Measurements from ENCODE around the gene GGCT.
"Not testable (repeated sequence)": the region's sequence is repeated elsewhere in the genome, so short reads cannot be mapped to it uniquely, and the experiment has no call there.

The GGCT gene, protein sequence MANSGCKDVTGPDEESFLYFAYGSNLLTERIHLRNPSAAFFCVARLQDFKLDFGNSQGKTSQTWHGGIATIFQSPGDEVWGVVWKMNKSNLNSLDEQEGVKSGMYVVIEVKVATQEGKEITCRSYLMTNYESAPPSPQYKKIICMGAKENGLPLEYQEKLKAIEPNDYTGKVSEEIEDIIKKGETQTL

GRCh38 chr7:30504301-30505173 lies at the start of gene GGCT:
GGCT (minus strand) TSS chr7:30504829; CDS start chr7:30504709, 120 bp downstream.
- peak; percentile 93 for DNase-seq (ENCODE audit: low read depth)

DNA sequence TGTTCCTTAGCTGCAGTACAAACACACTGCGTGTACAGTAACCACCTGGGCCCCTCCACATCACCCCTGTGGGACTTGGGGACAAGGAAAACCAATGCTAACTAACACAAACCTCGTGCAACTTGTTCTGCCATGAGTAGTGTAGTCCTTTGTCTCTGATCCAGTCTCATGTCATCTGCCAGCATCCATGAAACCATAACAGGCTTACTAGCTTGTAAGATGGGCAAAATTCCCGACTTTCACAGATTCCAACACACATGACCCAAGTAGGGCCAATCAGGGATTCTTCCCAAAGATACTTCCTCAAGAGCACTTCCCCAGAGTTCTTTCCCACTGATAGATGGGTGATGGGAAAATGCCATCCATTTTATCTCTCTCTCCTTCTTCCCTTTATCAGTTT lies 48.9 kb upstream of the GGCT start:
- no peak for DNase-seq (ENCODE audit: low read depth)

DNA sequence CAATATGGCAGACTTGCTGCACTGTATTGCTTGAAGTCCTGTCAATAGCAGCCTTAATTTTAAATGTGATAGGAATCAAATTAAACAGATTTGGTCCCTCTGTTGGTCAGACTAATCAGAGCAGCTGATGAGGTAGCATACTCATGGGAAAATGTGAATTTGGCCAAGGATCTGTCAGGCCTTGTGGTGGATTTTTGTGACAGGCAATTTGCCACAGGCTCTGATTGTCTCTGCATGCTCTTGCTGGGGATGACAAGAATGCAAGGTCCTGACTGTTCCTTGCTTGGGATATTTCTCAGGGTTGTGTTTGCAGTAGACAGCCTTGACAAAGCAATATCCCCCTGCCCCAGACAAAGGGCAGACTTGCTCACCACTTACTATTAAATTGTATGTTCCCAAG lies 48.5 kb upstream of the GGCT start:
- DNase-seq (ENCODE audit: low read depth), result no peak

- DNase-seq (ENCODE audit: low read depth), result no peak
Measured at GRCh38 chr7:30552330-30552729, 47.7 kb upstream of the GGCT start.

GRCh38 chr7:30549931-30550493 lies 45.4 kb upstream of the GGCT start:
- DNase-seq (ENCODE audit: low read depth), result no peak

DNA sequence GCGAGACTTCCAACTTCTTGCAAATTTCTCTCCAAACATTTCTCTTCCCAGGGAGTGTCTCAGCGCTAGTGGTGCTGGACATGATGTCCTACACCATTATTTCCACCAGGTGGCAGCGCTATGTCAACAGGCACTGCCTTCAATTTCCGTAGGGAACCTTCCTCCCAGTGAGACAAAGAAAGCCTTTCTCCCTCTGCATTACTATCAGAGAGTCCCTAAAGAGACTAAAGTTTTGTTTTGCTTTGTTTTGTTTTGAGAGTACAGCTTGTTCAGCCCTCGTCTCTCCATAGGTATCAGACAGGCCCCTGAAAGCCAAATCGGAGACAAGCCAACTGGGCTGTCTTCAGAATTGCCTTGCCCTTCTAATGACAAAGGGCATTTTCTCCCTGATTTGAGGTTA lies 44.2 kb upstream of the GGCT start:
- DNase-seq (ENCODE audit: low read depth), result no peak

DNA sequence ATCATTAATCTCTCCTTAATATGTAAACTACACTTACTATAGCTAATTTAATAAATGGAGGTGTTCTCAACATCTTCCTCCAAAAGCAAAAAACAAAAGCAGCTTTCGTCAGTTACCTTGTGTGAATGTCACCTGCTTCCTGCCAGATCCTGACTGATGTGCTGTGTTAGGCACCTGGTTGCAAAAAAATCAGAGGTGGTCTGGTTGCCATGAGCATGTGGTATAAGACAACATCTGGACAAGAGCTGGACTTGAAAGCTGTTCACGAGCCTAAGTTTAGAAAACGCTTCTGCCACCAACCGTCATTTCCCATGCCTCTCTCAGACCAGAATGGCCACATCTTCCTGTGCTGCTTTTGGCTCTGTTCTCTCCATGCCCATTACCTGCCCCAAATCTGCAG lies 42.0 kb upstream of the GGCT start:
- DNase-seq (ENCODE audit: low read depth), result no peak

- DNase-seq (ENCODE audit: low read depth), result no peak
Measured at GRCh38 chr7:30545791-30546555, 41.3 kb upstream of the GGCT start.

DNA sequence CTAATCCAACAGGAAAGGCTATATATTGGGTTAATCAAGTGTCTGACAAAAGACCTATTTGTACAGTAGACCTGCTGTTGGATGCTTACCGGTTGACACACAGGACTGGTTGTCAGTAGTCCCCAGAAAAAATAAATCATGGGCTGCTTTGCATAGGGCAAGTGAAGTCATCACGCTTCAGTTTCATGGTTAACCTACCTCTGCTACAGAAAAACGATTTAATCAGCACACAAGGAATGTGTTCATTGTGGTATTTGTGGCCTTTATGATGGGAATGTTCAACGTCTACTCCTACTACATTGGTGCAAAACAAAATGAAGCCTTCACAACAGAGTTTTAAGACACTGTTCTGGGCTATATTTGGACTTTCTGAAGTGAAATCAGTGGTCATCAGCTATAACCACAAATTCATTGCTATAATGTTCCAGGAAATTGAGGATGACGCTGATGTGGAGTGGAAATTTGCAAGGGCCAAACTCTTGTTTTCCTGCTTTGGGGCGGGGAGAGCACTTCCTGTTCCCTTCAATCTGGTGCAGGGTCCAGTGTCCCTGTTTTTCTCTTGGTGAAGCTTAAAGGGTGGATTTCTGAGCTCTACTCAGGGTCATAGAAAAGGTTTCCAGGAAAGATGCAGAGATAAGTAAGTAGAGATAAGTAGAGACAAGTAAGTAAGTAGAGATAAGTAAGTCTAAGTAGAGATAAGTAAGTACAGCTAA lies 39.3 kb upstream of the GGCT start:
- no peak for DNase-seq (ENCODE audit: low read depth)

DNA sequence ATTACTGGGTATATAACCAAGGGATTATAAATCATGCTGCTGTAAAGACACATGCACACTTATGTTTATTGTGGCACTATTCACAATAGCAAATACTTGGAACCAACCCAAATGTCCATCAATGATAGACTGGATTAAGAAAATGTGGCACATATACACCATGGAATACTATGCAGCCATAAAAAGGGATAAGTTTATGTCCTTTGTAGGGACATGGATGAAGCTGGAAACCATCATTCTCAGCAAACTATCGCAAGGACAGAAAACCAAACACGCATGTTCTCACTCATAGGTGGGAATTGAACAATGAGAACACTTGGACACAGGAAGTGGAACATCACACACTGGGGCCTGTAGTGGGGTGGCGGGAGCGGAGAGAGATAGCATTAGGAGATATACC lies 38.5 kb upstream of the GGCT start:
- not testable (repeated sequence) for DNase-seq (ENCODE audit: low read depth)

DNA sequence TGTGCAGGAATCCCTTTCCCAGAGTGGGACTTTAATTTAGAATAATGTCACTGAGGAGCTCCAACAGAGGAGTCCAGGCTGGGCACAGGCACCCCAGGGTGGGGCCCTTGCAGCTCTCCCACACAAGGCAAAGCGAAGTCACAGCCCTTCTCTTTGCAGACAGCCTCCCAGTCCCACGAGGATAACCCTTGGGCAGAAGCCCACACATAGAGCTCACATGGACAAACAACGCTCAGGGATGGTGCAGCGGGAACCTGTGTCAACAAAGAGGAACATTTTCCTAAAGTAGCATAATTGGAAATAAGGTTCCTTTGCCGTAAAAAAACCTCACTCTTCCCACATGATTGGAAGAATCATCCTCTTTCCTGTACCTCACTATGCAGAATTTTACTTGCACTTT lies 29.3 kb upstream of the GGCT start:
- no peak for DNase-seq (ENCODE audit: low read depth)

- no peak for DNase-seq (ENCODE audit: low read depth)
Measured at GRCh38 chr7:30531286-30531685, 26.7 kb upstream of the GGCT start.

GRCh38 chr7:30530373-30530772 lies 25.7 kb upstream of the GGCT start:
- no peak for DNase-seq (ENCODE audit: low read depth)

DNA sequence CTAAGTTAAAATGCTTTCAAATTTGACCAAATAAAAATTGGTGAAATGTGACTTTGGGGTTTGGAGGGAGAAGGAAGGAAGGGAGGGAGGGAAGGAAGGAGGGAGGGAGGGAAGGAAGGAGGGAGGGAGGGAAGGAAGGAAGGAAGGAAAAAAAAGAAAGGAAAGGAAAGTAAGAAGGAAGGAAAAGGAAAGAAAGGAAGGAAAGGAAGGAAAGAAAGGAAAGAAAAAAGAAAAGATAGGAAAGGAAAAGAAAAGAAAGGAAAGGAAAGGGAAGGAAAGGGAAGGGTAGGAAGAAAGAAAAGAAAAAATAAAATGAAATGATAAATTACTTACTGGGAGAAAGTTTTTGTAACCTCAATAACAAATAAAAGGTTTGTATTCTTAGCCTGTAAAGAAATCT lies 24.1 kb upstream of the GGCT start:
- DNase-seq (ENCODE audit: low read depth), result no peak

- DNase-seq (ENCODE audit: low read depth), result not testable (repeated sequence)
Measured at GRCh38 chr7:30527297-30527696, 22.7 kb upstream of the GGCT start.

GRCh38 chr7:30526163-30526562 lies 21.5 kb upstream of the GGCT start:
- no peak for DNase-seq (ENCODE audit: low read depth)

GRCh38 chr7:30525429-30525828 lies 20.8 kb upstream of the GGCT start:
- no peak for DNase-seq (ENCODE audit: low read depth)

DNA sequence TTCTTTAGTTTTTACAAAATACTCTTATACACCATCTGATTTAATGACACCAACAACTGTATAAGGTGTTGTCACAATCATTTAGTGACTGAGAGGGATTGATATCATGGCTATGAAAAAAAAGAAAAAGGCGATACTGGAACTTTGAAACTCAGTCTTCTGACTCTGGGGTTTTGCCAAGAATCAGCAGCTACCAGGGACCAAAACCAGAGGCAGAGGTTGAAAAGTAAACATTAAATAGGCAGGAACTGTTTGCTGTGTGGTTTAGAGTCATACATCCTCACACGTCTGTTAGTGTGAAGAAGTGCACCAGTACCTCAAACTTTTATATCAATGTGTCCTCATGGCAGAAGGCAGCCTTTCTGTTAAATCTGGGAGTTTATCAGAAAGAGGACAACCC lies 19.9 kb upstream of the GGCT start:
- no peak for DNase-seq (ENCODE audit: low read depth)

- DNase-seq (ENCODE audit: low read depth), result no peak
Measured at GRCh38 chr7:30523466-30523865, 18.8 kb upstream of the GGCT start.

- no peak for DNase-seq (ENCODE audit: low read depth)
Measured at GRCh38 chr7:30522159-30522558, 17.5 kb upstream of the GGCT start.

GRCh38 chr7:30521532-30521931 lies 16.9 kb upstream of the GGCT start:
- DNase-seq (ENCODE audit: low read depth), result no peak

- DNase-seq (ENCODE audit: low read depth), result no peak
Measured at GRCh38 chr7:30519122-30519521, 14.5 kb upstream of the GGCT start.

Measured in CMK (cell line).